Measurements from ENCODE around the gene GALNTL6. TPM values are rescaled to one million over a fixed set of nuclear protein-coding genes. Genes with fewer than 3 reads are reported as not detected.
A peak's percentile ranks its signal among the peaks of the same experiment; 100 is the strongest.

Gene GALNTL6
- total RNA-seq, 1 donor from 2014 or later = not detected

DNA sequence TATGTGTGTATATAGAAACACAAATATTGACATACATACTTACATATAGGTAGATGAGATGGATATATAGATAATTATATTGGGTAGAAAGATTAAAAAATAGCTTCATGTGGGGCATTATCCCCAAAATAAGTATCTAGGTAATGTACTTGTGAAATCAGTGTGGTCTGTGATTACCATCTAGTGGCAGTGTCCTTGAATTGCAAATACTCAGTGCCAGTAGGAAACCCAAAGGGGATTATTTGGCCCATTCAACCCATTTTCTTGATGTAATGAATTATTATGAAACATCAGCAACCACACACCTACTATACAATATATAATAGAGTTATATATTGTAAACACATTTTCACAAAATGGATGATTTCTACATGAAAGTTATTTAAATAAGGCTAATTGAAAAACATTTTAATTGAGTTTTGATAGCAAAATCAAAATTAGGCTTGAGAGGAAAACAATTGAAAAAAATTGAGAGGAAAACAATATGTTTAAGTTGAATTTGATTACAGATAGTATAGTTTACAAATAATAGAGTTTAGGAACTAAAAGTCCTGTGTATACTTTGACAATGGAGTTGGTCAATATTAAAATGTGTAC lies 389.4 kb downstream of the GALNTL6 start:
- TF ChIP-seq, protein P1, sequence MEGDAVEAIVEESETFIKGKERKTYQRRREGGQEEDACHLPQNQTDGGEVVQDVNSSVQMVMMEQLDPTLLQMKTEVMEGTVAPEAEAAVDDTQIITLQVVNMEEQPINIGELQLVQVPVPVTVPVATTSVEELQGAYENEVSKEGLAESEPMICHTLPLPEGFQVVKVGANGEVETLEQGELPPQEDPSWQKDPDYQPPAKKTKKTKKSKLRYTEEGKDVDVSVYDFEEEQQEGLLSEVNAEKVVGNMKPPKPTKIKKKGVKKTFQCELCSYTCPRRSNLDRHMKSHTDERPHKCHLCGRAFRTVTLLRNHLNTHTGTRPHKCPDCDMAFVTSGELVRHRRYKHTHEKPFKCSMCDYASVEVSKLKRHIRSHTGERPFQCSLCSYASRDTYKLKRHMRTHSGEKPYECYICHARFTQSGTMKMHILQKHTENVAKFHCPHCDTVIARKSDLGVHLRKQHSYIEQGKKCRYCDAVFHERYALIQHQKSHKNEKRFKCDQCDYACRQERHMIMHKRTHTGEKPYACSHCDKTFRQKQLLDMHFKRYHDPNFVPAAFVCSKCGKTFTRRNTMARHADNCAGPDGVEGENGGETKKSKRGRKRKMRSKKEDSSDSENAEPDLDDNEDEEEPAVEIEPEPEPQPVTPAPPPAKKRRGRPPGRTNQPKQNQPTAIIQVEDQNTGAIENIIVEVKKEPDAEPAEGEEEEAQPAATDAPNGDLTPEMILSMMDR (IDR thresholded peaks at IDR 0.05; ENCODE audit: borderline replicate concordance) = peak; percentile 38
- no peak for DNase-seq
- Histone ChIP-seq H3K27ac (replicated peaks) (no peak overlapping the region), H3K4me1 (no peaks in the 10 kb centered on the region), H3K9me3 (replicated peaks) (peaks cover 2% of the 10 kb centered on the region), H3K36me3 (no peaks in the 10 kb centered on the region), H3K27me3 (ENCODE audit: low read depth) (no peaks in the 10 kb centered on the region), H3K4me3 (no peak overlapping the region)
- intact Hi-C loops (cut with micrococcal nuclease) = no loop called here

DNA sequence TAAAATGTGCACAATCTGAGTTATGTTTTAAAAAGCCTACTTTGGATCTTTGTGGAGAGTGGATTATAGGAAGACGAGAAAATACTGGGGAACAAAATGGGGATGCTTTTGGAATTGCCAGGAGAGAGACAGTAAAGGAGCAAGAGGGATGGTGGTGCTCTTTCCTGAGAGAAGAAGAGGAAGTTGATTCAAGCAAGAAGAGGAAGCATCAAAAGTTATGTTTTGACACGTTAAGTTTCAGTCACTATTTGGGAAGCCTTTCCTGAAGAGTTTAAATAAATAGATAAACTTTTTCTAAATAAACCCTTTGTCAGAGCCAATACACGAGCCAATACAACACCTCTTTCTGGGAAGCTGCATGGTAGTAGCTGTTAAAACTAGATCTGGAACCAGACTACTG lies 394.1 kb downstream of the GALNTL6 start:
- TF ChIP-seq, protein P1 (IDR thresholded peaks at IDR 0.05; ENCODE audit: borderline replicate concordance) = no peak
- Histone ChIP-seq H3K4me1 (no peaks in the 10 kb centered on the region), H3K9me3 (replicated peaks) (no peaks in the 10 kb centered on the region), H3K27ac (replicated peaks) (no peak overlapping the region), H3K4me3 (no peak overlapping the region), H3K27me3 (ENCODE audit: low read depth) (no peaks in the 10 kb centered on the region), H3K36me3 (no peaks in the 10 kb centered on the region)
- DNase-seq = no peak
- intact Hi-C loops (cut with micrococcal nuclease) = no loop called here

DNA sequence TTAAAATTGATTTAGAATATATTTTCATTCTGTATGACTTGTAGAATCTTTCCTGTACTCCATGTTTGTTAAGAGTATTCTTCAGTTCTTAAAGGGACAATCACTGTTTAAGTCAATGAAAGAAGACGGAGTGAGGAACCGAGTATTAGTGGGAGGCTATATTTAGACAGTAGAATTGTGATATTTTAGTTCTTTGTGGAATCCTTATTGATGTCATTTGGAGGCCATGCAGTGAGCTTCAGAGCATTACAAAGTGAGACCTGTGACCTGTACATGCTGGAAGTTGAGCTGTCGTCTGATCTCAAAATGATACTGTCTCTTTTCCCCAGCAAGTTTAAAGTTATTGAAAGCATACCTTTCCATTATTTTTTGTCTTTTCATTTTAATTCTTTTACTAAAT lies 394.7 kb downstream of the GALNTL6 start:
- DNase-seq = no peak
- intact Hi-C loops (cut with micrococcal nuclease) = no loop called here
- no peaks in the 10 kb centered on the region for H3K27me3 ChIP-seq (ENCODE audit: low read depth)
- no peaks in the 10 kb centered on the region for H3K9me3 ChIP-seq (replicated peaks)
- no peaks in the 10 kb centered on the region for H3K4me1 ChIP-seq
- TF ChIP-seq, protein P1 (IDR thresholded peaks at IDR 0.05; ENCODE audit: borderline replicate concordance) = no peak
- no peak overlapping the region for H3K4me3 ChIP-seq
- no peaks in the 10 kb centered on the region for H3K36me3 ChIP-seq
- H3K27ac ChIP-seq (replicated peaks) = no peak overlapping the region

DNA sequence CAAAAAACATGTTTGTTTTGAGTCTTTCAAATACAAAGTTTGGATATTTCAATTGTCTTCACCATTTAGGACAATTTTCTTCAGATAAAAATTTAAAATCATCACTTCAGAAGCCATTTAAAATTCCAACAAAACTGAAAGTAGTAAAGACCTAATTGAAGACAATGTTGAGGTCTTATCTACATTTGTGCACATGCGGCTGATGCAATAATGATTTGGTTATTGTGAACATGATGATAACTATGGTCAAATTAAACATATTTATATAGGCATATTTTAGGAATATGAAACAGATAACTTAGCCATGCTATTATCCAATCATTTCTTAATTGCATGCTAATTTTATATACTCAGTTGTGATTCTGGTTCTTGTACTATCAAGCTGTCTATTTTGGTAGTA lies 407.5 kb downstream of the GALNTL6 start:
- no peak for DNase-seq
- H3K27me3 ChIP-seq (ENCODE audit: low read depth) = no peaks in the 10 kb centered on the region
- no peaks in the 10 kb centered on the region for H3K4me1 ChIP-seq
- TF ChIP-seq, protein P1 (IDR thresholded peaks at IDR 0.05; ENCODE audit: borderline replicate concordance) = no peak
- H3K27ac ChIP-seq (replicated peaks) = no peak overlapping the region
- H3K9me3 ChIP-seq (replicated peaks) = no peaks in the 10 kb centered on the region
- intact Hi-C loops (cut with micrococcal nuclease) = no loop called here
- H3K36me3 ChIP-seq = no peaks in the 10 kb centered on the region
- H3K4me3 ChIP-seq = no peak overlapping the region

DNA sequence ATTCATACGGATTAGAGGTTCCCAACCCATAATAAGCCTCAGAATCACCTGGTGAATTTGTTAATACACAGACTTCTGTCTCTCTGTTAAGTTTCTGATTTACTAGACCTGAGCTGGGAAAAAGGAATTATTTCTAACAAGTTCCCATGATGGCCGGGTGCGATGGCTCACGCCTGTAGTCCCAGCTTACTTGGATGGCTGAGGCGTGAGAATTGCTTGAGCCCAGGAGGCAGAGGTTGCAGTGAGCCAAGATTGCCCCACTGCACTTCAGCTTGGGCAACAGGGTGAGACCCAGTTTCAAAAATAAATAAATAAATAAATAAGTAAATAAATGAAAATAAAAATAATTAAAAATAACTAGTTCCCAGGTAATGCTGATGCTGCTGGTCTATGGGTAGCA lies 412.3 kb downstream of the GALNTL6 start:
- intact Hi-C loops (cut with micrococcal nuclease) = no loop called here
- H3K27ac ChIP-seq (replicated peaks) = no peak overlapping the region
- H3K36me3 ChIP-seq = no peaks in the 10 kb centered on the region
- no peak overlapping the region for H3K4me3 ChIP-seq
- no peaks in the 10 kb centered on the region for H3K4me1 ChIP-seq
- no peaks in the 10 kb centered on the region for H3K9me3 ChIP-seq (replicated peaks)
- H3K27me3 ChIP-seq (ENCODE audit: low read depth) = no peaks in the 10 kb centered on the region
- TF ChIP-seq, protein P1 (IDR thresholded peaks at IDR 0.05; ENCODE audit: borderline replicate concordance) = no peak
- DNase-seq = no peak

Measured in left ventricle myocardium inferior (tissue), 1 donor.